C4-2B (cell line): Measurements from ENCODE around the gene SRMS.

Source experiments
- H3K27ac ChIP-seq: fragments of 450-650 bp; 2 replicates; pipeline ENCODE4 v1.5.1; 2017
- ZFX ChIP-seq: fragments of 450-650 bp; IDR thresholded peaks from 2 replicates; pipeline ENCODE4 v1.6.1; 2017
- TF ChIP-seq, protein P1 (sequence below): fragments of 450-650 bp; conservative IDR thresholded peaks from 2 replicates; pipeline ENCODE4 v1.5.1; 2017; ENCODE audit warnings: mild to moderate bottlenecking

The SRMS gene

GRCh38 chr20:63492518-63492917 is 55.0 kb downstream of the SRMS start:
- H3K27ac ChIP-seq, result no peak overlapping the region
- TF ChIP-seq, protein P1, sequence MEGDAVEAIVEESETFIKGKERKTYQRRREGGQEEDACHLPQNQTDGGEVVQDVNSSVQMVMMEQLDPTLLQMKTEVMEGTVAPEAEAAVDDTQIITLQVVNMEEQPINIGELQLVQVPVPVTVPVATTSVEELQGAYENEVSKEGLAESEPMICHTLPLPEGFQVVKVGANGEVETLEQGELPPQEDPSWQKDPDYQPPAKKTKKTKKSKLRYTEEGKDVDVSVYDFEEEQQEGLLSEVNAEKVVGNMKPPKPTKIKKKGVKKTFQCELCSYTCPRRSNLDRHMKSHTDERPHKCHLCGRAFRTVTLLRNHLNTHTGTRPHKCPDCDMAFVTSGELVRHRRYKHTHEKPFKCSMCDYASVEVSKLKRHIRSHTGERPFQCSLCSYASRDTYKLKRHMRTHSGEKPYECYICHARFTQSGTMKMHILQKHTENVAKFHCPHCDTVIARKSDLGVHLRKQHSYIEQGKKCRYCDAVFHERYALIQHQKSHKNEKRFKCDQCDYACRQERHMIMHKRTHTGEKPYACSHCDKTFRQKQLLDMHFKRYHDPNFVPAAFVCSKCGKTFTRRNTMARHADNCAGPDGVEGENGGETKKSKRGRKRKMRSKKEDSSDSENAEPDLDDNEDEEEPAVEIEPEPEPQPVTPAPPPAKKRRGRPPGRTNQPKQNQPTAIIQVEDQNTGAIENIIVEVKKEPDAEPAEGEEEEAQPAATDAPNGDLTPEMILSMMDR, result no peak
- no peak for TF ChIP-seq ZFX

GRCh38 chr20:63491635-63492230 is 55.8 kb downstream of the SRMS start:
- H3K27ac ChIP-seq, result no peak overlapping the region
- TF ChIP-seq, protein P1, result no peak
- no peak for TF ChIP-seq ZFX

DNA sequence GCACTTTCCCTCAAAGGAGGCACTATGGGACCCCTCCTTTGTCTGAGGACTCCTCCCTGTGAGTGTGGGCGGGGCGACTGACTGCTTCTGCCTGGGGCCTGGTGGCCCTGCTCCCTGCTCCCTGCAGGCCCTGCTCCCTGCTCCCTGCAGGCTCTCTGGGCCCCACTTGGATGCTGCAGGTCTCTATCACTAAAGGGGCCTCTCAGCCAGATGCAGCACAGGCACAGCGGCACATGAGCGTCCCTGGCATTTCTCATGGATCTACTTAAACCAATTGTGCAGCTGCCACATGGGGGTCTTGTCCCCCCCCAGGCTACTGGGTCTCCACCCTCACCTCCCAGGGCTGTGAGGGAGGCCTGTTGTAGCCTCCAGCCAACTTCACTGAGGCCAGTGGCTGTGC is 56.5 kb downstream of the SRMS start:
- H3K27ac ChIP-seq, result no peak overlapping the region
- no peak for TF ChIP-seq ZFX
- TF ChIP-seq, protein P1, result no peak
